Keratinocyte (primary cell): ENCODE measurements around the gene SHOC1. TPM values are rescaled to one million over a fixed set of nuclear protein-coding genes. Genes with fewer than 3 reads are reported as not detected.

Source experiments
- DNase-seq: peaks from one replicate; pipeline ENCODE4 v3.0.0-alpha.2; 2011; ENCODE audit warnings: low read depth, missing footprints, low spot score
- FAIRE-seq: peaks from 2 replicates; lab custom pipeline; 2011; peaks lifted over from hg19 to GRCh38; lab: Jason Lieb, UNC
- H2AFZ ChIP-seq: 2 replicates; pipeline ENCODE4 v1.6.0; 2012; ENCODE audit warnings: low read length, control low read depth, inconsistent platforms; ENCODE audit not compliant: control insufficient read depth
- H3K27ac ChIP-seq: 2 replicates; pipeline ENCODE4 v1.5.1; 2011; ENCODE audit warnings: low read length; ENCODE audit not compliant: control insufficient read depth, insufficient read depth
- H3K27me3 ChIP-seq: 3 replicates; pipeline ENCODE4 v1.6.0; 2011; ENCODE audit warnings: low read length; ENCODE audit not compliant: control insufficient read depth, insufficient read depth; ENCODE audit errors: extremely low read depth
- H3K36me3 ChIP-seq, 2 experiments: 2 replicates in 1 of 2; 3 replicates in 1 of 2; pipeline ENCODE4 v1.5.1; 2011; ENCODE audit warnings: low read length in 2 of 2, mild to moderate bottlenecking in 1 of 2; ENCODE audit not compliant: control insufficient read depth in 2 of 2, insufficient read depth in 2 of 2; ENCODE audit errors: extremely low read depth in 1 of 2
- H3K4me1 ChIP-seq: 3 replicates; pipeline ENCODE4 v1.5.1; 2011; ENCODE audit warnings: low read length; ENCODE audit not compliant: control insufficient read depth, insufficient read depth; ENCODE audit errors: extremely low read depth
- H3K4me2 ChIP-seq: 3 replicates; pipeline ENCODE4 v1.6.0; 2011; ENCODE audit warnings: low read depth, low read length; ENCODE audit not compliant: control insufficient read depth, insufficient read depth; ENCODE audit errors: extremely low read depth
- H3K4me3 ChIP-seq, 3 experiments: fragments of 200-600 bp in 1 of 3; sonication (generic) in 1 of 3; 2 replicates in 2 of 3; 3 replicates in 1 of 3; pipeline ENCODE4 v1.5.1; 2011 to 2016; ENCODE audit warnings: low read length in 3 of 3, mild to moderate bottlenecking in 3 of 3, control low read depth in 2 of 3, inconsistent platforms in 1 of 3, low read depth in 1 of 3, mixed read lengths in 1 of 3, mixed run types in 1 of 3, moderate library complexity in 1 of 3; ENCODE audit not compliant: control insufficient read depth in 2 of 3, insufficient read depth in 2 of 3; ENCODE audit errors: extremely low read depth in 1 of 3
- H3K79me2 ChIP-seq: 2 replicates; pipeline ENCODE4 v1.6.0; 2012; ENCODE audit warnings: low read length; ENCODE audit not compliant: control insufficient read depth, insufficient read depth
- H3K9ac ChIP-seq: 3 replicates; pipeline ENCODE4 v1.6.0; 2011; ENCODE audit warnings: low read length; ENCODE audit not compliant: control insufficient read depth, insufficient read depth; ENCODE audit errors: extremely low read depth
- H3K9me1 ChIP-seq: 3 replicates; pipeline ENCODE4 v1.6.0; 2011; ENCODE audit warnings: low read length; ENCODE audit not compliant: control insufficient read depth, insufficient read depth; ENCODE audit errors: extremely low read depth
- H3K9me3 ChIP-seq: 2 replicates; pipeline ENCODE4 v1.5.1; 2012; ENCODE audit warnings: low read depth, low read length; ENCODE audit not compliant: control insufficient read depth
- H4K20me1 ChIP-seq: 3 replicates; pipeline ENCODE4 v1.6.0; 2011; ENCODE audit warnings: low read length; ENCODE audit not compliant: control insufficient read depth, insufficient read depth; ENCODE audit errors: extremely low read depth
- CTCF ChIP-seq, 3 experiments: IDR thresholded peaks in 1 of 3; conservative IDR thresholded peaks in 1 of 3; optimal IDR thresholded peaks in 1 of 3; 2 replicates in 2 of 3; 3 replicates in 1 of 3; pipeline versions ENCODE3 to v1.5.1; 2011; ENCODE audit warnings: low read length in 3 of 3, mild to moderate bottlenecking in 3 of 3, moderate library complexity in 2 of 3, control low read depth in 1 of 3, inconsistent platforms in 1 of 3; ENCODE audit not compliant: insufficient read depth in 2 of 3; ENCODE audit errors: extremely low read depth in 1 of 3
- EZH2 ChIP-seq: IDR thresholded peaks from one replicate; pipeline ENCODE4 v1.6.1; 2012; ENCODE audit warnings: inconsistent platforms, mild to moderate bottlenecking, low read length, moderate library complexity
- dilution Hi-C: fragments of 300-500 bp; cut with MboI; formaldehyde crosslinking; loops from one replicate; pipeline ENCODE4 v1.7.0; 2020; ENCODE audit warnings: low sequenced_read_pairs; ENCODE audit not compliant: extremely low pct_ligation_motif_present
- polyA plus RNA-seq, 5 experiments: library from polyadenylated mRNA; depleted of rRNA in 3 of 5; stranded (reverse) in 3 of 5; stranded (forward) in 1 of 5; unstranded in 1 of 5; fragments of >200 nt; gene quantifications; 1 replicate in 1 of 5; 2 replicates in 3 of 5; 3 replicates in 1 of 5; pipeline versions ENCODE4 v1.2.1 to v1.2.3, GENCODE V29; 2011 to 2012; ENCODE audit warnings: missing spikeins in 2 of 5, low read depth in 1 of 5, low replicate concordance in 1 of 5

SHOC1 gene
- polyA plus RNA-seq, 1 donor (not counting 4 experiments of a cell fraction or from before 2014, with no cell fraction given), result 0.03 TPM

- H3K4me3 ChIP-seq, result no peak overlapping the region
- no peak overlapping the region for H3K4me2 ChIP-seq
- peak overlapping the region; percentile 13 for H2AFZ ChIP-seq
- dilution Hi-C loops, result no loop called here
- no peaks in the 10 kb centered on the region for H3K27me3 ChIP-seq
- H4K20me1 ChIP-seq, result no peaks in the 10 kb centered on the region
- no peak overlapping the region for H3K27ac ChIP-seq
- DNase-seq (no peak), FAIRE-seq (no peak)
- TF ChIP-seq CTCF (optimal IDR thresholded peaks at IDR 0.05 in 1 of 3, IDR thresholded peaks at IDR 0.05 in 1 of 3, conservative IDR thresholded peaks at IDR 0.05 in 1 of 3; ENCODE audit: extremely low read depth in 1 of 3, insufficient read depth in 2 of 3, low read length in 3 of 3) (no peak), EZH2 (no peak)
- no peaks in the 10 kb centered on the region for H3K79me2 ChIP-seq
- H3K9me1 ChIP-seq, result no peaks in the 10 kb centered on the region
- H3K9ac ChIP-seq, result no peak overlapping the region
- H3K4me1 ChIP-seq, result peaks cover 12% of the 10 kb centered on the region
- no peaks in the 10 kb centered on the region for H3K36me3 ChIP-seq
- no peaks in the 10 kb centered on the region for H3K9me3 ChIP-seq
These were observed 30.9 kb upstream of the SHOC1 start for GRCh38 chr9:111825468-111826145.

- Histone ChIP-seq H3K4me1 (peaks cover 2% of the 10 kb centered on the region), H3K9ac (no peak overlapping the region), H3K36me3 (no peaks in the 10 kb centered on the region), H3K9me1 (no peaks in the 10 kb centered on the region), H3K4me2 (no peak overlapping the region), H3K9me3 (no peaks in the 10 kb centered on the region), H3K4me3 (no peak overlapping the region), H4K20me1 (no peaks in the 10 kb centered on the region), H3K79me2 (no peaks in the 10 kb centered on the region), H2AFZ (no peak overlapping the region), H3K27ac (no peak overlapping the region), H3K27me3 (no peaks in the 10 kb centered on the region)
- TF ChIP-seq CTCF (optimal IDR thresholded peaks at IDR 0.05 in 1 of 3, IDR thresholded peaks at IDR 0.05 in 1 of 3, conservative IDR thresholded peaks at IDR 0.05 in 1 of 3; ENCODE audit: extremely low read depth in 1 of 3, insufficient read depth in 2 of 3, low read length in 3 of 3) (no peak), EZH2 (no peak)
- dilution Hi-C loops, result no loop called here
- no peak for DNase-seq
- no peak for FAIRE-seq
These were observed 26.3 kb upstream of the SHOC1 start for GRCh38 chr9:111821006-111821528.
